Stomach (tissue), 4 donors: ENCODE measurements around the gene TLR7.

Experiments used
- POLR2AphosphoS5 ChIP-seq, 3 donors: sonication (generic); formaldehyde crosslinking; IDR thresholded peaks; one replicate each; pipeline ENCODE4 v1.6.1; 2016; ENCODE audit warnings: antibody characterized with exemption in 3 of 3
- TF ChIP-seq, protein P1 (sequence below), 7 experiments: fragments of 450-650 bp in 4 of 7; fragments of 200-600 bp in 3 of 7; sonication (generic) in 3 of 7; IDR thresholded peaks; one replicate each; pipeline ENCODE4 v1.5.1; 2016 to 2019; ENCODE audit warnings: antibody characterized with exemption in 7 of 7, control low read depth in 2 of 7, mild to moderate bottlenecking in 1 of 7

DNA sequence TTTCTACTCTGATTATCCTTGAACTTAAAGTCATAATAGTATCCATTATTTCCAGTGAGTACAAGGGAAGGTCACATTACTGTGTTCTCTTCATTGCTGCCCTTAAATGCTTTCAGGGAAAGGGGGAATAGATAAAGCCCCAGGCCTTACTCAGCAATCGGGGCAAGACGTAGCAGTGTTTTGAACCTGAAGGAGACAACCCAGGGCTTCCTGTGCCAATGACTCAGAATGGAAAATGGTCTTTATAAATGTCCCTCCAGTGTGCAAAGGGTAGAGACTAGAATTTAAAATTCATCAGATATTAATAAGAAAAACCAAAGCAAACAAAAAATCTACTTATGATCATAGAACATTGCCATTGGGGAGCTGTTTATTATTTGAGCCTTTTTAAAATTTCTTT lies 63.3 kb downstream of the TLR7 start:
- no peak for TF ChIP-seq POLR2AphosphoS5 (IDR thresholded peaks at IDR 0.05)
- TF ChIP-seq, protein P1, sequence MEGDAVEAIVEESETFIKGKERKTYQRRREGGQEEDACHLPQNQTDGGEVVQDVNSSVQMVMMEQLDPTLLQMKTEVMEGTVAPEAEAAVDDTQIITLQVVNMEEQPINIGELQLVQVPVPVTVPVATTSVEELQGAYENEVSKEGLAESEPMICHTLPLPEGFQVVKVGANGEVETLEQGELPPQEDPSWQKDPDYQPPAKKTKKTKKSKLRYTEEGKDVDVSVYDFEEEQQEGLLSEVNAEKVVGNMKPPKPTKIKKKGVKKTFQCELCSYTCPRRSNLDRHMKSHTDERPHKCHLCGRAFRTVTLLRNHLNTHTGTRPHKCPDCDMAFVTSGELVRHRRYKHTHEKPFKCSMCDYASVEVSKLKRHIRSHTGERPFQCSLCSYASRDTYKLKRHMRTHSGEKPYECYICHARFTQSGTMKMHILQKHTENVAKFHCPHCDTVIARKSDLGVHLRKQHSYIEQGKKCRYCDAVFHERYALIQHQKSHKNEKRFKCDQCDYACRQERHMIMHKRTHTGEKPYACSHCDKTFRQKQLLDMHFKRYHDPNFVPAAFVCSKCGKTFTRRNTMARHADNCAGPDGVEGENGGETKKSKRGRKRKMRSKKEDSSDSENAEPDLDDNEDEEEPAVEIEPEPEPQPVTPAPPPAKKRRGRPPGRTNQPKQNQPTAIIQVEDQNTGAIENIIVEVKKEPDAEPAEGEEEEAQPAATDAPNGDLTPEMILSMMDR (IDR thresholded peaks at IDR 0.05): no peak
